Pancreas (tissue), 10 donors: ENCODE data around the gene KRTAP10-8. TPM values are rescaled to one million over a fixed set of nuclear protein-coding genes. Genes with fewer than 3 reads are reported as not detected.

Experiments used
- ATAC-seq, 4 donors: fragments of 200-7000 bp; cut with Tn5 transposase; one replicate each; pipeline versions ENCODE4 v1.8.0 to v1.9.1; 2020; ENCODE audit warnings: mild to moderate bottlenecking in 4 of 4, moderate library complexity in 4 of 4
- DNase-seq, 6 donors: peaks; one replicate each; pipeline ENCODE4 v3.0.0-alpha.2; 2020
- FAIRE-seq: peaks from 2 replicates; lab custom pipeline; 2012; peaks lifted over from hg19 to GRCh38; lab: Jason Lieb, UNC
- H3K27ac ChIP-seq, 4 donors: fragments of 200-600 bp; sonication (generic); 1 replicate in 3 of 4; 2 replicates in 1 of 4; pipeline versions ENCODE4 v1.5.0 to v1.8.0; 2020
- H3K27me3 ChIP-seq, 4 donors: fragments of 200-600 bp; one replicate each; pipeline ENCODE4 v1.8.0; 2021
- H3K36me3 ChIP-seq, 3 donors: fragments of 200-600 bp; sonication (generic) in 1 of 3; one replicate each; pipeline versions ENCODE4 v1.5.0 to v1.8.0; 2020 to 2021
- H3K4me1 ChIP-seq, 3 donors: fragments of 200-600 bp; one replicate each; pipeline ENCODE4 v1.8.0; 2021
- H3K4me3 ChIP-seq, 4 donors: fragments of 200-600 bp; sonication (generic) in 2 of 4; one replicate each; pipeline versions ENCODE4 v1.5.0 to v1.8.0; 2020 to 2021
- H3K9me3 ChIP-seq, 4 donors: fragments of 200-600 bp; one replicate each; pipeline ENCODE4 v1.8.0; 2021
- CTCF ChIP-seq, 4 donors: fragments of 200-600 bp; sonication (generic) in 3 of 4; IDR thresholded peaks; one replicate each; pipeline versions ENCODE4 v1.5.0 to v1.8.0; 2021; ENCODE audit warnings: antibody characterized with exemption in 4 of 4
- WGBS, 2 donors: extraction: QIAGEN DNeasy Blood & Tissue Kit; methylation state at CpG; one replicate each; pipeline ENCODE4 v1.1.7; 2013; 5-methylcytosine and 5-hydroxymethylcytosine counted together
- intact Hi-C, 3 donors: fragments of 100-400 bp; cut with DNase I; formaldehyde crosslinking; loops; one replicate each; pipeline versions ENCODE4 v1.11.1 to v1.14.2; 2022
- polyA plus RNA-seq, 2 donors: library from polyadenylated mRNA; stranded (reverse); fragments of 200-250 nt; gene quantifications; one replicate each; pipeline ENCODE4 v1.2.3, GENCODE V29; 2013
- total RNA-seq, 6 donors: library from RNA; stranded (reverse); fragmentation: NEBNext Ultra II Directional in 4 of 6; extraction: Animal tissue kit (Norgen Biotek cat#: 25700) in 4 of 6; gene quantifications; one replicate each; pipeline versions ENCODE4 v1.2.1 to v1.2.4, GENCODE V29; 2021 to 2023
- donor health status: healthy with polysubstance abuse.
- donor health status: DM: no; HTN: no; CAD: no; lungs with moderate emphysema.
- donor health status: DM: no; HTN: no; CAD: no.
- donor health status: control.
- donor health status: control.
- donor health status: Bipolar disorder and iron deficiency.
- donor health status: DM: yes; HTN: yes; CAD: no.
- donor health status: DM: no; HTN: no; CAD: no.
- donor health status: DM: no; HTN: no; CAD: no.
- donor health status: DM: yes; HTN: yes; CAD: no.

The KRTAP10-8 gene
- total and polyA plus RNA-seq, 8 donors: not detected

- ATAC-seq (no peak), DNase-seq (no peak)
These were observed 44.3 kb upstream of the KRTAP10-8 start for GRCh38 chr21:44567481-44568171.

GRCh38 chr21:44568261-44568660 lies 43.6 kb upstream of the KRTAP10-8 start:
- no peak overlapping the region for H3K27ac ChIP-seq
- FAIRE-seq (no peak), ATAC-seq (no peak), DNase-seq (no peak)
- no peaks in the 10 kb centered on the region for H3K36me3 ChIP-seq
- H3K27me3 ChIP-seq: no peaks in the 10 kb centered on the region
- TF ChIP-seq CTCF (IDR thresholded peaks at IDR 0.05): no peak
- intact Hi-C loops: no loop called here
- no peaks in the 10 kb centered on the region for H3K4me1 ChIP-seq
- 59 to 69% methylated on average over 12 of the region's 12 CpGs for WGBS, 2 donors
- no peak overlapping the region for H3K4me3 ChIP-seq
- no peaks in the 10 kb centered on the region for H3K9me3 ChIP-seq

More at GRCh38 chr21:44567481-44568171, 44.3 kb upstream of the KRTAP10-8 start:
- no peaks in the 10 kb centered on the region for H3K27me3 ChIP-seq
- H3K27ac ChIP-seq: no peak overlapping the region
- H3K36me3 ChIP-seq: no peaks in the 10 kb centered on the region
- no peaks in the 10 kb centered on the region for H3K4me1 ChIP-seq
- intact Hi-C loops: no loop called here
- H3K9me3 ChIP-seq: no peaks in the 10 kb centered on the region
- WGBS, 2 donors: 72 to 83% methylated on average over 18 of the region's 18 CpGs
- no peak for TF ChIP-seq CTCF (IDR thresholded peaks at IDR 0.05)
- H3K4me3 ChIP-seq: no peak overlapping the region
- FAIRE-seq: no peak

- H3K27me3 ChIP-seq: no peaks in the 10 kb centered on the region
- no peak for TF ChIP-seq CTCF (IDR thresholded peaks at IDR 0.05)
- no peak overlapping the region for H3K4me3 ChIP-seq
- no peak for DNase-seq
- WGBS, 2 donors: 58 to 64% methylated on average over 27 of the region's 27 CpGs
- H3K9me3 ChIP-seq: no peaks in the 10 kb centered on the region
- no peak for FAIRE-seq
- intact Hi-C loops: no loop called here
- H3K4me1 ChIP-seq: no peaks in the 10 kb centered on the region
- no peaks in the 10 kb centered on the region for H3K36me3 ChIP-seq
- H3K27ac ChIP-seq: no peak overlapping the region
- no peak for ATAC-seq
These were observed 43.0 kb upstream of the KRTAP10-8 start for GRCh38 chr21:44568667-44569556.

- 65 to 81% methylated on average over 12 of the region's 12 CpGs for WGBS, 2 donors
These were observed 41.9 kb upstream of the KRTAP10-8 start for GRCh38 chr21:44569861-44570517.

More at GRCh38 chr21:44569861-44570517, 41.9 kb upstream of the KRTAP10-8 start:
- Histone ChIP-seq H3K4me3 (no peak overlapping the region), H3K27me3 (no peaks in the 10 kb centered on the region), H3K27ac (no peak overlapping the region), H3K4me1 (no peaks in the 10 kb centered on the region), H3K9me3 (no peaks in the 10 kb centered on the region), H3K36me3 (no peaks in the 10 kb centered on the region)
- intact Hi-C loops: no loop called here
- no peak for FAIRE-seq
- no peak for ATAC-seq
- no peak for TF ChIP-seq CTCF (IDR thresholded peaks at IDR 0.05)
- DNase-seq: no peak
